ENCODE results near the gene BMAL1. TPM values are rescaled to one million over a fixed set of nuclear protein-coding genes. Genes with fewer than 3 reads are reported as not detected.
"Not testable (repeated sequence)": the region's sequence is repeated elsewhere in the genome, so short reads cannot be mapped to it uniquely, and the experiment has no call there.

The BMAL1 gene
- total and polyA plus RNA-seq, 2 donors (not counting 3 experiments of a cell fraction or from before 2014, with no cell fraction given): 5.8 to 10.1 TPM

GRCh38 chr11:13434247-13435205 lies 156.9 kb downstream of the BMAL1 start:
- TF ChIP-seq FOS (IDR thresholded peaks at IDR 0.05; ENCODE audit: borderline replicate concordance, insufficient read depth, low read length): no peak
- TF ChIP-seq POLR2A (IDR thresholded peaks at IDR 0.05; ENCODE audit: low read depth, low read length): no peak
- no peak for TF ChIP-seq JUN (IDR thresholded peaks at IDR 0.05; ENCODE audit: borderline replicate concordance, insufficient read depth, insufficient read length, low read depth)
- no peak for TF ChIP-seq POLR2AphosphoS5 (IDR thresholded peaks at IDR 0.05; ENCODE audit: insufficient read depth, low read depth, low read length)
- TF ChIP-seq EZH2 (IDR thresholded peaks at IDR 0.05; ENCODE audit: borderline replicate concordance, low read depth, low read length, severe bottlenecking): no peak
- TF ChIP-seq MAX (IDR thresholded peaks at IDR 0.05; ENCODE audit: insufficient read depth, insufficient read length): no peak
- no peak for TF ChIP-seq MYC (IDR thresholded peaks at IDR 0.05; ENCODE audit: low read depth, low read length)
- TF ChIP-seq CTCF (IDR thresholded peaks at IDR 0.05; ENCODE audit: extremely low read depth in 1 of 2, insufficient read depth in 1 of 2, low read depth in 1 of 2, low read length in 2 of 2): no peak
- TF ChIP-seq GATA2 (IDR thresholded peaks at IDR 0.05; ENCODE audit: insufficient read depth, insufficient read length, low read depth, low read length): no peak
- CTCF ChIA-PET: no interaction called here
- FAIRE-seq: no peak

GRCh38 chr11:13436836-13437235 lies 159.2 kb downstream of the BMAL1 start:
- H3K9me3 ChIP-seq (replicated peaks; ENCODE audit: control insufficient read depth, insufficient read depth, low read length); H3K9ac ChIP-seq (replicated peaks; ENCODE audit: extremely low read depth, insufficient read depth, low read length); H2AFZ ChIP-seq (ENCODE audit: low read depth, low read length); H3K9me1 ChIP-seq (replicated peaks; ENCODE audit: control insufficient read depth, extremely low read depth, insufficient read depth, low read length); H4K20me1 ChIP-seq (replicated peaks; ENCODE audit: control insufficient read depth, extremely low read depth, insufficient read depth, low read length); H3K4me2 ChIP-seq (ENCODE audit: insufficient read depth, low read length); POLR2A ChIA-PET; H3K27ac ChIP-seq (ENCODE audit: insufficient read depth, low read depth, low read length); H3K36me3 ChIP-seq (ENCODE audit: control insufficient read depth in 2 of 2, extremely low read depth in 1 of 2, insufficient read depth in 2 of 2, low read length in 2 of 2); H3K4me3 ChIP-seq (replicated peaks in 1 of 3; ENCODE audit: insufficient read depth in 1 of 3, low read depth in 1 of 3, low read length in 3 of 3); H3K27me3 ChIP-seq (ENCODE audit: control insufficient read depth in 2 of 2, insufficient read depth in 2 of 2, low read length in 2 of 2); dilution Hi-C loops (cut with MboI; ENCODE audit: extremely low pct_ligation_motif_present, low sequenced_read_pairs); intact Hi-C loops (cut with micrococcal nuclease); DNase-seq (ENCODE audit: low read depth, low spot score); BruUV-seq (replicated peaks); FAIRE-seq: not testable (repeated sequence)
- peaks cover 65% of the 10 kb centered on the region for H3K79me2 ChIP-seq (ENCODE audit: control insufficient read depth, insufficient read depth, low read length)
- H3K4me1 ChIP-seq (ENCODE audit: control insufficient read depth, extremely low read depth, insufficient read depth, low read length): peaks cover 16% of the 10 kb centered on the region
- CTCF ChIA-PET: interaction anchor here (0.8 to 1.7 kb wide), 2 partner anchors 25 to 28 kb away, joined by 3 to 6 read pairs; no protein-coding TSS in a partner anchor

More at GRCh38 chr11:13434247-13435205, 156.9 kb downstream of the BMAL1 start:
- intact Hi-C loops (cut with micrococcal nuclease) (no loop called here), dilution Hi-C loops (cut with MboI; ENCODE audit: extremely low pct_ligation_motif_present, low sequenced_read_pairs) (no loop called here)
- Histone ChIP-seq H3K27me3 (ENCODE audit: control insufficient read depth in 2 of 2, insufficient read depth in 2 of 2, low read length in 2 of 2) (no peaks in the 10 kb centered on the region), H3K36me3 (ENCODE audit: control insufficient read depth in 2 of 2, extremely low read depth in 1 of 2, insufficient read depth in 2 of 2, low read length in 2 of 2) (no peaks in the 10 kb centered on the region), H3K4me2 (ENCODE audit: insufficient read depth, low read length) (no peak overlapping the region), H3K9me3 (replicated peaks; ENCODE audit: control insufficient read depth, insufficient read depth, low read length) (no peaks in the 10 kb centered on the region), H3K27ac (ENCODE audit: insufficient read depth, low read depth, low read length) (no peak overlapping the region), H3K79me2 (ENCODE audit: control insufficient read depth, insufficient read depth, low read length) (peaks cover 78% of the 10 kb centered on the region), H3K4me3 (replicated peaks in 1 of 3; ENCODE audit: insufficient read depth in 1 of 3, low read depth in 1 of 3, low read length in 3 of 3) (no peak overlapping the region), H4K20me1 (replicated peaks; ENCODE audit: control insufficient read depth, extremely low read depth, insufficient read depth, low read length) (no peaks in the 10 kb centered on the region), H2AFZ (ENCODE audit: low read depth, low read length) (no peak overlapping the region), H3K9me1 (replicated peaks; ENCODE audit: control insufficient read depth, extremely low read depth, insufficient read depth, low read length) (no peaks in the 10 kb centered on the region), H3K4me1 (ENCODE audit: control insufficient read depth, extremely low read depth, insufficient read depth, low read length) (peaks cover 3% of the 10 kb centered on the region), H3K9ac (replicated peaks; ENCODE audit: extremely low read depth, insufficient read depth, low read length) (no peak overlapping the region)
- no peak for DNase-seq (ENCODE audit: low read depth, low spot score)
- BruUV-seq (replicated peaks): no TSS peak
- POLR2A ChIA-PET: no interaction called here
